SK-N-SH (cell line): ENCODE measurements around the gene NOS1. TPM values are rescaled to one million over a fixed set of nuclear protein-coding genes. Genes with fewer than 3 reads are reported as not detected.

Experiments
- CTCF ChIA-PET: fragments of 300-600, 350-600 bp; formaldehyde crosslinking; extraction: SDS; loops from one replicate; lab custom pipeline; 2021; lab: Yijun Ruan, JAX
- POLR2A ChIA-PET: fragments of 350-600 bp; sonication (Branson Sonifier 250); formaldehyde crosslinking; extraction: SDS; loops from one replicate; lab custom pipeline; 2020; ENCODE audit warnings: antibody characterized with exemption, inconsistent platforms; lab: Yijun Ruan, JAX
- DNase-seq: peaks from one replicate; pipeline ENCODE4 v3.0.0; 2012
- H2AFZ ChIP-seq: fragments of 200-600 bp; sonication (generic); 2 replicates; pipeline ENCODE4 v1.8.1; 2016; ENCODE audit warnings: antibody characterized with exemption, mild to moderate bottlenecking, low read depth
- H3F3A ChIP-seq: fragments of 200-600 bp; sonication (generic); replicated peaks from 2 replicates; pipeline ENCODE3; 2016; ENCODE audit warnings: antibody characterized with exemption, mild to moderate bottlenecking; ENCODE audit not compliant: insufficient read depth
- H3K27ac ChIP-seq, 2 experiments: fragments of 200-500 bp in 1 of 2; fragments of 200-600 bp in 1 of 2; sonication (Bioruptor generic) in 1 of 2; sonication (generic), shearing (Covaris generic) in 1 of 2; 2 replicates each; pipeline versions ENCODE4 v1.5.1 to v1.6.1; 2014 to 2016; ENCODE audit warnings: low read depth in 2 of 2, inconsistent platforms in 1 of 2, low read length in 1 of 2, mild to moderate bottlenecking in 1 of 2, mixed read lengths in 1 of 2
- H3K27me3 ChIP-seq: fragments of 200-600 bp; sonication (generic), shearing (Covaris generic); 2 replicates; pipeline ENCODE4 v1.6.1; 2016; ENCODE audit warnings: mixed run types; ENCODE audit not compliant: insufficient read depth
- H3K36me3 ChIP-seq, 2 experiments: fragments of 200-500 bp in 1 of 2; fragments of 200-600 bp in 1 of 2; sonication (Bioruptor generic) in 1 of 2; sonication (generic) in 1 of 2; replicated peaks in 1 of 2; 2 replicates each; pipeline versions ENCODE3 to v1.5.1; 2014 to 2016; ENCODE audit warnings: low read length in 1 of 2, mild to moderate bottlenecking in 1 of 2; ENCODE audit not compliant: insufficient read depth in 2 of 2, control insufficient read depth in 1 of 2
- H3K4me1 ChIP-seq, 2 experiments: fragments of 200-500 bp in 1 of 2; fragments of 200-600 bp in 1 of 2; sonication (Bioruptor generic) in 1 of 2; sonication (generic), shearing (Covaris generic) in 1 of 2; 2 replicates each; pipeline versions ENCODE4 v1.5.1 to v1.6.1; 2014 to 2016; ENCODE audit warnings: low read depth in 1 of 2, low read length in 1 of 2, mixed run types in 1 of 2; ENCODE audit not compliant: insufficient read depth in 2 of 2, control insufficient read depth in 1 of 2
- H3K4me2 ChIP-seq: fragments of 200-600 bp; sonication (generic), shearing (Covaris generic); 2 replicates; pipeline ENCODE4 v1.6.1; 2017; ENCODE audit warnings: mixed run types
- H3K4me3 ChIP-seq, 2 experiments: fragments of 200-500 bp in 1 of 2; fragments of 200-600 bp in 1 of 2; sonication (Bioruptor generic) in 1 of 2; sonication (generic), shearing (Covaris generic) in 1 of 2; 2 replicates each; pipeline versions ENCODE4 v1.5.1 to v1.8.1; 2014 to 2016; ENCODE audit warnings: low read depth in 2 of 2, inconsistent platforms in 1 of 2, low read length in 1 of 2, mild to moderate bottlenecking in 1 of 2, mixed read lengths in 1 of 2, moderate library complexity in 1 of 2
- H3K79me2 ChIP-seq: fragments of 200-600 bp; sonication (generic); 2 replicates; pipeline ENCODE4 v1.8.1; 2017; ENCODE audit warnings: mild to moderate bottlenecking; ENCODE audit not compliant: insufficient read depth
- H3K9ac ChIP-seq: fragments of 200-600 bp; sonication (generic); 2 replicates; pipeline ENCODE4 v1.6.1; 2017; ENCODE audit warnings: mixed run types
- H3K9me2 ChIP-seq: fragments of 200-600 bp; sonication (generic); 2 replicates; pipeline ENCODE4 v1.6.1; 2017; ENCODE audit warnings: mixed run types
- H3K9me3 ChIP-seq: fragments of 200-600 bp; sonication (generic); 2 replicates; pipeline ENCODE4 v1.6.1; 2017; ENCODE audit warnings: mixed run types, mild to moderate bottlenecking, moderate library complexity
- H4K20me1 ChIP-seq: fragments of 200-600 bp; sonication (generic); 2 replicates; pipeline ENCODE4 v1.6.1; 2017; ENCODE audit warnings: mild to moderate bottlenecking, mixed run types; ENCODE audit not compliant: insufficient read depth
- CHD2 ChIP-seq: fragments of 150-350 bp; IDR thresholded peaks from 2 replicates; pipeline ENCODE4 v1.6.1; 2018; ENCODE audit warnings: low read length; ENCODE audit not compliant: partially characterized antibody
- CTCF ChIP-seq: fragments of 200-600 bp; sonication (generic); IDR thresholded peaks from 2 replicates; pipeline ENCODE4 v1.6.1; 2017; ENCODE audit warnings: antibody characterized with exemption, mild to moderate bottlenecking, moderate library complexity
- ELF1 ChIP-seq: IDR thresholded peaks from 2 replicates; pipeline ENCODE4 v1.4.0; 2012
- FOSL2 ChIP-seq: IDR thresholded peaks from 2 replicates; pipeline ENCODE4 v1.4.0; 2012; ENCODE audit warnings: low read depth, mild to moderate bottlenecking, moderate library complexity, borderline replicate concordance
- FOXM1 ChIP-seq: IDR thresholded peaks from 2 replicates; pipeline ENCODE4 v1.4.0; 2012; ENCODE audit warnings: low read depth, mild to moderate bottlenecking
- GABPA ChIP-seq: IDR thresholded peaks from 2 replicates; pipeline ENCODE4 v1.4.0; 2012; ENCODE audit warnings: low read depth, mild to moderate bottlenecking
- GATA2 ChIP-seq: sonication (generic); formaldehyde crosslinking; IDR thresholded peaks from 2 replicates; pipeline ENCODE4 v1.5.0; 2020; ENCODE audit warnings: mild to moderate bottlenecking, missing genetic modification reagents
- IRF3 ChIP-seq: fragments of 150-350 bp; IDR thresholded peaks from 2 replicates; pipeline ENCODE4 v1.6.1; 2016; ENCODE audit warnings: mild to moderate bottlenecking, low read depth, low read length
- MAX ChIP-seq: IDR thresholded peaks from 2 replicates; pipeline ENCODE4 v1.4.0; 2012; ENCODE audit warnings: low read depth
- MEF2A ChIP-seq: IDR thresholded peaks from 2 replicates; pipeline ENCODE4 v1.4.0; 2012; ENCODE audit warnings: low read depth, borderline replicate concordance
- MXI1 ChIP-seq: IDR thresholded peaks from 2 replicates; pipeline ENCODE4 v1.6.1; 2012; ENCODE audit warnings: mild to moderate bottlenecking, low read depth, low read length, improper control_type of control experiment
- NRF1 ChIP-seq: IDR thresholded peaks from 2 replicates; pipeline ENCODE4 v1.6.1; 2012; ENCODE audit warnings: low read depth, mild to moderate bottlenecking, low read length
- RAD21 ChIP-seq: IDR thresholded peaks from 2 replicates; pipeline ENCODE4 v1.6.1; 2012; ENCODE audit warnings: mild to moderate bottlenecking, low read length
- REST ChIP-seq: IDR thresholded peaks from 2 replicates; pipeline ENCODE4 v1.6.1; 2012; ENCODE audit warnings: mild to moderate bottlenecking, low read depth, low read length, moderate library complexity
- YY1 ChIP-seq: IDR thresholded peaks from 2 replicates; pipeline ENCODE4 v1.4.0; 2012; ENCODE audit warnings: low read depth, mild to moderate bottlenecking
- ZBTB33 ChIP-seq: IDR thresholded peaks from 2 replicates; pipeline ENCODE4 v1.4.0; 2012; ENCODE audit warnings: low read depth, borderline replicate concordance
- WGBS: methylation state at CpG from one replicate; pipeline ENCODE4 v1.1.6; 2017; ENCODE audit warnings: low lambda C conversion rate; 5-methylcytosine and 5-hydroxymethylcytosine counted together
- polyA plus RNA-seq, 3 experiments: library from polyadenylated mRNA; depleted of rRNA; stranded (reverse); fragments of >200 nt; gene quantifications; 2 replicates each; pipeline ENCODE4 v1.2.3, GENCODE V29; 2012

The NOS1 gene
- polyA plus RNA-seq, 1 of the 3 experiments (the other 2 are of a cell fraction): 0.02 TPM

- Histone ChIP-seq H3K9me3 (no peaks in the 10 kb centered on the region), H2AFZ (no peak overlapping the region), H3K9me2 (no peaks in the 10 kb centered on the region), H3K4me3 (no peak overlapping the region), H3K79me2 (no peaks in the 10 kb centered on the region), H3K9ac (no peak overlapping the region), H3K36me3 (no peaks in the 10 kb centered on the region)
- no peak for DNase-seq
- CTCF ChIA-PET: interaction anchor here (1.2 to 15.9 kb wide), 3 partner anchors 29 to 644 kb away, joined by 4 to 320 read pairs (median 73); no protein-coding TSS in a partner anchor
- TF ChIP-seq IRF3: no peak
- TF ChIP-seq CTCF: no peak
- TF ChIP-seq RAD21: no peak
- no peak for TF ChIP-seq ZBTB33
- TF ChIP-seq NRF1: no peak
- no peak for TF ChIP-seq CHD2
- no peak for TF ChIP-seq MXI1
- TF ChIP-seq, all 33 proteins: peak for 0
- Histone ChIP-seq H3K27me3 (no peaks in the 10 kb centered on the region; the same call in 1 of the 2 replicates), H3F3A (no peaks in the 10 kb centered on the region), H4K20me1 (no peaks in the 10 kb centered on the region), H3K4me2 (no peak overlapping the region), H3K4me1 (no peaks in the 10 kb centered on the region; a peak in 1 of 4 replicates), H3K27ac (no peak overlapping the region)
- 79% methylated on average over 16 of the region's 16 CpGs for WGBS
- POLR2A ChIA-PET: no interaction called here
Measured at GRCh38 chr12:117208206-117208605, 153.2 kb downstream of the NOS1 start.

- H2AFZ ChIP-seq: no peak overlapping the region
- no peaks in the 10 kb centered on the region for H4K20me1 ChIP-seq
- H3K4me3 ChIP-seq: no peak overlapping the region
- H3K36me3 ChIP-seq: no peaks in the 10 kb centered on the region
- H3K9ac ChIP-seq: no peak overlapping the region
- ChIA-PET CTCF (interaction anchor here (0.9 to 15.9 kb wide), 4 partner anchors 29 to 649 kb away, joined by 3 to 320 read pairs (median 4); no protein-coding TSS in a partner anchor), POLR2A (no interaction called here)
- H3K9me3 ChIP-seq: no peaks in the 10 kb centered on the region
- no peak for DNase-seq
- no peak overlapping the region for H3K27ac ChIP-seq
- H3K79me2 ChIP-seq: no peaks in the 10 kb centered on the region
- H3K4me2 ChIP-seq: no peak overlapping the region
- no peaks in the 10 kb centered on the region; the same call in 1 of the 2 replicates for H3K27me3 ChIP-seq
- no peaks in the 10 kb centered on the region for H3K9me2 ChIP-seq
- H3K4me1 ChIP-seq: no peaks in the 10 kb centered on the region; a peak in 1 of 4 replicates
- 81% methylated on average over 2 of the region's 2 CpGs for WGBS
- H3F3A ChIP-seq: no peaks in the 10 kb centered on the region
- TF ChIP-seq FOSL2 (no peak), ZBTB33 (no peak), CHD2 (no peak), GATA2 (CRISPR knock-in tag) (no peak), MAX (no peak), REST (no peak), YY1 (no peak), NRF1 (no peak), GABPA (no peak), FOXM1 (no peak), ELF1 (no peak), RAD21 (no peak), MEF2A (no peak)
Measured at GRCh38 chr12:117207675-117208074, 153.8 kb downstream of the NOS1 start.
